HG03460 (cell line): ENCODE data around the gene EIF4H.
"Not testable (repeated sequence)": the region's sequence is repeated elsewhere in the genome, so short reads cannot be mapped to it uniquely, and the experiment has no call there.

Experiments used
- ATAC-seq: cut with Tn5 transposase; IDR thresholded peaks from one replicate; pipeline ENCODE4 v1.9.1; 2021; ENCODE audit not compliant: unreplicated experiment

Gene EIF4H

DNA sequence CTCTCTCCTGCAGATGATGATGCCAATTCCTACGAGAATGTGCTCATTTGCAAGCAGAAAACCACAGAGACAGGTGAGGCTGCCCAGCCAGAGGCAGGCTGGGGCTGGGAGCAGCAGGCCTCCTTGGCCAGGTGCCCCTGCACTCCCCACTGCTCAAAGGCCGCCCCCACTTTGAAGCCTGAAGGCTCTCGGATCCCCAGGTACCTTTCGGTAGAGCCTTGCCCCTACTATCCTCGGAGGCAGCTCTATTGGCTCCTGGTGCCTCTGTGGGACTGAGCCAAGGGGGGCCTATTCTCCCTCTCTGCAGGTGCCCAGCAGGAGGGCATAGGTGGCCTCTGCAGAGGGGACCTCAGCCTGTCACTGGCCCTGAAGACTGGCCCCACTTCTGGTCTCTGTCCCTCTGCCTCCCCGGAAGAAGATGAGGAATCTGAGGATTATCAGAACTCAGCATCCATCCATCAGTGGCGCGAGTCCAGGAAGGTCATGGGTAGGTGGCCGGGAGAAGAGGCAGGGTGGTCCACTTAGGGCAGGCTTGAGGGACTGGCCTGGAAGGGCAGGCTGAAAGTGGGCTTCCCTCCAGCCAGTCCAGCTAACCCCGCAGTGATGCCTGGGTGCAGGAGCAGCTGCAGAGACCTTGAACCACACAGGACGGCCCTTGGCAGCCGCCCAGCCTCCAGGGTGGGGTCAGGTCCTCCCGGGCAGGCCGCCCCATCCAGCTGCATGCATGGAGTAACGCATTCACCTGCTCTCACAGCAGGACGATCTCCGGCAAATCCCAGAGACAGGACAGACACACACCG, 49.8 kb downstream of the EIF4H start:
- no peak for ATAC-seq

DNA sequence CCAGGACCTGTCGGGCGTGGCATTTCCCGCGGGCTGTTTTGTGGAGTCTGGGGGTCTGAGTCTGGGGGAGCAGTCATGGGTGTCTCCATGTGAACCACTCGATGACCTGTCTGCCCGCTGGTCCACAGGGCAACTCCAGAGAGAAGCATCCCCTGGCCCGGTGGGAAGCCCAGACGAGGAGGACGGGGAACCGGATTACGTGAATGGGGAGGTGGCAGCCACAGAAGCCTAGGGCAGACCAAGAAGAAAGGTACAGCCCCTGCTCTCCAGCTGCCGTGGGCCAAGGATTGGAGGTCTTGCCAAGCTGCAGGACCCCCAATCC, 50.3 kb downstream of the EIF4H start:
- ATAC-seq, result no peak

DNA sequence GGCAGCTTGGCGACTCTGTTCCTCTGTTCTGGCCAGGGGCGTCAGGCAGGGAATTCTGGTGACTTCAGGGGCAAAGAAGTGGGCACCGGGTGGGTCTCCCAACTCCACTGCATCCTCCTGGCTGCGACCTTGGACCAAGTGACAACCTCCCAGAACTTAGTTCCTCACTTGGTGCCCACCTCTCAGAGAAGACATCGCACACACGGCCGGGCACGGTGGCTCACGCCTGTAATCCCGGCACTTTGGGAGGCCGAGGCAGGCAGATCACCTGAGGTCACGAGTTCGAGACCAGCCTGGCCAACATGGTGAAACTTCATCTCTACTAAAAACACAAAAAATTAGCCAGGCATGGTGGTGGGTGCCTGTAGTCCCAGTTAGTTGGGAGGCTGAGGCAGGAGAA, 50.8 kb downstream of the EIF4H start:
- not testable (repeated sequence) for ATAC-seq

DNA sequence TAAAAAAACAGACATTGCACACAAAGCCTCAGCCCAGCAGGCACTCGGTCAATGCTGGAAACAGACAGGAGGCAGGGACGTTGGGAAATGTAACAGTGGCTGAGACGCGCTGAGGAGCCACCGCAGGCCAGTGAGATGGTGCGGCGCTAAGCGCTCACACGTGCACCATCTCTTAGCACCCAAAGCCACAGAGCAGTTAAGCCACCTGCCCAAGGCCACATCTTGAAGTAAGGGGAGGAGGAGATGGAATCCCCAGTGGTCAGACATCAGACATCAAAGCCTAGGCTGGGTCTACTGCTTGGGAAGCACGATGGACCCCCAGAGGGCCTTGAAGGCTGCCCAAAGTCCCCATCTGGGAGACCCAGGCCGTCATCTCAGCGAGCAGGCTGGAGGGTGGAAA, 51.2 kb downstream of the EIF4H start:
- ATAC-seq, result no peak

DNA sequence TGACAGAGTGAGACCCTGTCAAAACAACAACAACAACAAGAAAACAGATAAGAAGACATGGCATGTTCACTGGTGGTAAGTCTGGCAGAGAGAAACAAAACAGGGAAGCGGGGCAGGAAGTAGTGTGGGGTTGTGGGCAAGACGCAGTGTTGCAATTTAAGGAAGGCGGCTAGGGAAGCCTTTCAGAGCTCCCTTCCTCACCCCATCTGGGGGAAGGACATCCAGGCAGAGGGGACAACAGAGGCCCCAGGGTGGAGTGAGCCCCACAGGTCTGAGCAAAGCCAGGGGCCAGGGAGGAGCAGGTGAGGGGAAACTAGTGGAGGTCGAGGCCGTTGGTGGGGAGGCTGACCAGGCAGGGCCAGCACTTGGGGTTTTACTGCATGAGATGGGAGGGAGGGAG, 52.5 kb downstream of the EIF4H start:
- no peak for ATAC-seq

DNA sequence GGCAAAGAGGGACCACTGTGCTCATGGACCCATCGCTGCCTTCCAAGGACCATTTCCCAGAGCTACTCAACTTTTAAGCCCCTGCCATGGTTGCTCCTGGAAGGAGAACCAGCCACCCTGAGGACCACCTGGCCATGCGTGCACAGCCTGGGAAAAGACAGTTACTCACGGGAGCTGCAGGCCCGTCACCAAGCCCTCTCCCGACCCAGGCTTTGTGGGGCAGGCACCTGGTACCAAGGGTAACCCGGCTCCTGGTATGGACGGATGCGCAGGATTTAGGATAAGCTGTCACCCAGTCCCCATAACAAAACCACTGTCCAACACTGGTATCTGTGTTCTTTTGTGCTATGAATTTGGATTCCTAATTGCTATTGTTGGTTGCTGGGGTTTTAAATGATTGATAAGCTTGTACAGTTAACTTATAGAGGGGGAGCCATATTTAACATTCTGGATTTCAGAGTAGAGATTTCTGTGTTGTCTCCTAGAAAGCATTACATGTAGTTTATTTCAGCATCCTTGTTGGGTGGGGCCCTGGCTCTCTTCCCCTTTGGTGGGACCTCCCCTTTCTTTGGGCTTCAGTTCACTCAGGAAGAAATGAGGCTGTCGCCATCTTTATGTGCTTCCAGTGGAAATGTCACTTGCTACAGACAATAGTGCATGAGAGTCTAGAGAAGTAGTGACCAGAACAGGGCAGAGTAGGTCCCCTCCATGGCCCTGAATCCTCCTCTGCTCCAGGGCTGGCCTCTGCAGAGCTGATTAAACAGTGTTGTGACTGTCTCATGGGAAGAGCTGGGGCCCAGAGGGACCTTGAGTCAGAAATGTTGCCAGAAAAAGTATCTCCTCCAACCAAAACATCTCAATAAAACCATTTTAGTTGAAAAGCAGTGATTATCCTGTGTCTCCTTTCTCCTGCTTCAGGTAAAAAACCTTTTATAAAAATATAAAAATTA, 55.1 kb downstream of the EIF4H start:
- no peak for ATAC-seq

DNA sequence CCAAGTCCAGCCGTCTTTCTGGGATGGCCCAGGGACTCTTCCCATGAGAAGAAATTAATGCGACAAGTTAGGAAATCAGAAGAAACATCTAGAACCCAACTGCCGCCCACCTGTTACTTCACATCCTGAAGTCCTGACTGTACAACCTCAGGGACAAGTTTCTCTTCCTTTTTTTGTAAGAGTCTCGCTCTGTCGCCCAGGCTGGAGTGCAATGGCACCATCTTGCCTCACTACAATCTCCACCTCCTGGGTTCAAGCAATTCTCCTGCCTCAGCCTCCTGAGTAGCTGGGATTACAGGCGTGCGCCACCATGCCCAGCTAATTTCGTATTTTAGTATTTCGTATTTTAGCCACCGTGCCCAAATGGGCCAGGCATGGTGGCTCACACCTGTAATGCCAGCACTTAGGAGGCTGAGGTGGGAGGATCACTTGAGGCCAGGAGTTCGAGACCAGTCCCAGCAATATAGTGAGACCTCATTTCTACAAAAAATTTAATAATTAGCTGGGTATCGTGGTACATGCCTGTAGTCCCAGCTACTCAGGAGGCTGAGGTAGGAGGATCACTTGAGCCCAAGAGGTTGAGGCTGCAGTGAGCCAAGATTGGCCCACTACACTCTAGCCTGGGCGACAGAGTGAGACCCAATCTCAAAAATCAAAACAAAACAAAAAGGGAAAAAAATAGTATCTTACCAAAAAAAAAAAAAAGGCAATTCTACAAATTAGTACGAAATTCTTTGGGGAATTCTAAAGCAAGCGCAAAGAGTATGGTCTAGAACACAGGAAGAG, 56.5 kb downstream of the EIF4H start:
- peak; percentile 10 for ATAC-seq

DNA sequence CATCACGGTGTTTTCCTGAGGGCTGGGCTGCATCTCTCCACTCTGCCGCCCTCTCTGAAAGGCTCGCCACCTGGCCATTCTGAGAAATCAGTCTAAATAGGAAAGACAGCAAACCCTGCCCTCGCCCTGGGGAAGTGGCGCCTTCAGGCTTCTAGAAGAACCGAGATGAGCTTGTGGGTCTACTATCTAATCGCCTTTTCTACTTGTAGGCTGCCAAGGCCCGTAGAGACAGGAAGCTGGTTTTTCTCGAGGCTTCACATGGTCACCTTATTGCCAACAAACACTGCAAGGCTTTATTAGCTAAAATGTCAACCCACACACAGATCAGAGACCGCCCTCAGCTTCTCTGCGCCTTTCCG, 57.1 kb downstream of the EIF4H start:
- ATAC-seq, result peak; percentile 66

DNA sequence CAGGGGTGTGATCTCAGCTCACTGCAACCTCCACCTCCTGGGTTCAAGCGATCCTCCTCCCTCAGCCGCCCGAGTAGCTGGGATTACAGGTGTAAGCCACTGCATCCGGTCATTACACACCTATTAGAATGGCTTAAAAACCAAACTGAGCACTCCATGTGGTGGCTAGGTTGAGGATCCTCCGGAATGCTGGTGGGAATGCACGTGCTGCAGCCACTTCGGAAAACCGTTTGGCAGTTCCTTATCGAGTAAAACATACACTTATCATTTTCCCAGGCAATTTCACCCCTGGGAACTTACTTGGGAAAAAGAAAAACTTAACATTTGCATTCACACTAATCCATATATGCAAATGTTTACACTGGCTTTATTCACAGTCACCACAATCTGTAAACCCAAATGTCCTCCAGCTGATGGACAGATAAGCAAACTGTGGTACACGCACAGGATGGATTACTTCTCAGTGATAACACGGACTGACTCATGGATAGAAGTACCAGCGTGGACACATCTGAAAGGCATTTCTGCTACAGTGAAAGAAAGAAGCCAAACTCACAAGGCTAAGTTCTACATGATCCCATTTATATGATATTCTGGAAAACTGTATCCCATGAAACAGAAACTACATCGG, 59.6 kb downstream of the EIF4H start:
- no peak for ATAC-seq

DNA sequence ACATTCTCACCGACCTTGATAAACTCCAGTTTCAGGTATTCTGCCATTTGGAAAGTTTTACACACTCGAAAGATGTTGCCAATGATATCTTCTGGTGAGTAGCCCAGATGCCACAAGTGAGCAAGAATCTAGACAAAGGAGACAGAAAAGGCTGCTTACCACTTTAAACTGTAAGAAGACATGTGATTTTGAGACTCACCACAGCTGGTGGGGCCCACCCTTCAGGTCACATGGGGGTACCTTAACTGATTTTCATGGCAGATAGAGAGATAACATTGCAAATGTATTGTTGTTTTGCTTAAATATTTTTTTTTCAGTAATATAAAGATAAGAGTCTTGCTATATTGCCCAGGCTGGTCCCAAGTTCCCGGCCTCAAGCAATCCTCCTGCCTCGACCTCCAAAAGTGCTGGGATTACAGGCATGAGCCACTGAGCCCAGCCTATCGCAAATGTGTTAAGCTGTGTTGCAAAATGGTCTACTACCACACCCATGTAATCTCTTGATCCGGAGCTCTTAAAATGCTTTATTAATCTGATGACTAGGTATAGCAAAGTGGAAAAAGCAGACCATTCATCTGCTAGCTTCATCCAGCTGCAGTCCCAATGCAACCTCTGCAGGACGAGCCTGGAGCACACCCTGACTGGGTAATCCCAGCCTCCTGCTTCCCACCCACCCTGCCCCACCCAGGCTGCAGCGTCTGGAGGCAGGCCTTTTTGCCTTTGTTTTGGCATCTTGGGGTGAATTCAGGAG, 61.5 kb downstream of the EIF4H start:
- ATAC-seq, result no peak

DNA sequence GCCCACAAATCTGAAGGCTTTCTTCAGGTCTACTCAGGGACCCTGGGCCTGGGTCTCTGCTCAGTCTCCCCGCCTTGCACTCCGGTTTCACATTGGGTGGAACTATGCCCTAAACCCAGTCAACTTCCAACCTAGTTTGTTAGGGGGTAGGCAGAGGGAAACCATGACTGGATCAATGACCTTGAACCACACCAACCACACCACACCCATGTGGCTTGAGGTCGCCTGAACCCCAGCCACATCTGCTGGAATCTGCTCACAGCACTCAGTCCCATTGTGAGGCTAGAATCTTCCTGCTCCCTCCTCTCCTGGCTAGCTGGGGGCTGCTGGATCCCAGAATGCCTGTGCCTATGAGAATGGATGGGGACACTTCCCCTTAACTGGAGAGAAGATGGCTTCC, 62.1 kb downstream of the EIF4H start:
- no peak for ATAC-seq

DNA sequence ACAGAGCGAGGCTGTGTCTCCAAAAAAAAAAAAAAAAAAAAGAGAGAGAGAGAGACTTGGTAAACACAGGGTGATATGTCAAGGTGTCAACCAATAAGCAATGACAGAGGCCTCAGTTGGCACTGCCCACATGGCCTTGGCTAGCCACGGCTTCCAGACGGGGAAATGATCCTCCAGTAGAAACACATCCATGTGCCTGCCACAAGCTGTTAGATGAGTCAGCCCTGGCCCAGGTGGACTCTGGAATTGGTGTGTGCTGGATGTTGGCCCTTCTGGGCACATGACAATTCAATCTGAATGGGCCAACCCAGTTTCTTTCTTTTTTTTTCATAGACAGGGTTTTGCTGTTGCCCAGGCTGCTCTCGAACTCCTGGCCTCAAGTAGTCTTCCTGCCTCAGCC, 66.3 kb downstream of the EIF4H start:
- ATAC-seq, result no peak

DNA sequence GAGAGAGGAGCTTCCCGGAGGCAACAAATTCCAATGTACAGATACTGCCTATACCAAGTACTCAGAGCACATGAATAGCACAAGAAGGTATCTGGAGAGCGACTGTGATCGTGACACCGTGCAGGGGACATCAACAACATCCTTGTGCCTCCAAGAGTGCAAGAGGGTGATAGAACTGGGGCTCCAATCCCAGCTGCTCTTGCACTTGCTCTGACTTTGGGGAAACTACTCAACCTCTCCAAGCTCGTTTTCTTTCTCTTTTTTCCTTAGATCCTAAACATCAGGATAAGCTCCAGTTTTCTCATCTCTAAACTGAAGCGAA, 67.9 kb downstream of the EIF4H start:
- ATAC-seq, result no peak

DNA sequence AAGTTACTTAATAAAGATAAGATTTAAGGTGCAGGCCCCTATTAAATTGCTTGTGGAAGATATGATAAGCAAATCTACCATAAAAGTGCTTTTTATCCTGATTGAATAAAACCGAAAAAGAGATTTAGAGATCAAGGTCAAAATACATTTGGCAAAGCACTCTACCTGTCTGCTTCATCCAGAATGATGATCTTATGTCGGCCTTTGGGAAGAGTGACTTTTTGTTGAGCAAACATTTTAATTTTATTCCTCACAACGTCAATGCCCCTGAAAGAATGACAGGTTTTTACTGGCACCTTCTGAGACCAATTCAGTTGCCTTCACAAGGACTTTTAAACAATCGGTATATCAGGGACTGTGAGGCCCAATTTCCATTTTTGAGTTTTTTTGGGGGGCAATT, 72.3 kb downstream of the EIF4H start:
- no peak for ATAC-seq
